Umbilical cord (tissue), 2 donors: Measurements from ENCODE around the gene SCUBE1. TPM values are rescaled to one million over a fixed set of nuclear protein-coding genes. Genes with fewer than 3 reads are reported as not detected.
"Not testable (repeated sequence)": the region's sequence is repeated elsewhere in the genome, so short reads cannot be mapped to it uniquely, and the experiment has no call there.

Source experiments
- DNase-seq: peaks from one replicate; pipeline ENCODE4 v3.0.0-alpha.2; 2015; ENCODE audit warnings: low spot score
- total RNA-seq: library from RNA; depleted of rRNA; stranded (reverse); fragments of >200 nt; gene quantifications from one replicate; pipeline ENCODE4 v1.2.3, GENCODE V29; 2014; ENCODE audit warnings: low replicate concordance; ENCODE audit not compliant: insufficient read depth

Gene SCUBE1
- total RNA-seq, 1 donor from 2014 or later = 3.6 TPM

- DNase-seq = not testable (repeated sequence)
Measured at GRCh38 chr22:43280523-43280886, 62.7 kb downstream of the SCUBE1 start.

GRCh38 chr22:43279867-43280522 is 63.2 kb downstream of the SCUBE1 start:
- no peak for DNase-seq

- no peak for DNase-seq
Measured at GRCh38 chr22:43277987-43278601, 65.1 kb downstream of the SCUBE1 start.

- no peak for DNase-seq
Measured at GRCh38 chr22:43277091-43277490, 66.1 kb downstream of the SCUBE1 start.

GRCh38 chr22:43276321-43276720 is 66.9 kb downstream of the SCUBE1 start:
- DNase-seq = no peak

GRCh38 chr22:43275545-43276317 is 67.4 kb downstream of the SCUBE1 start:
- no peak for DNase-seq

- no peak for DNase-seq
Measured at GRCh38 chr22:43274595-43275240, 68.5 kb downstream of the SCUBE1 start.

- DNase-seq = peak; percentile 61
Measured at GRCh38 chr22:43273902-43274484, 69.2 kb downstream of the SCUBE1 start.

- no peak for DNase-seq
Measured at GRCh38 chr22:43272869-43273318, 70.3 kb downstream of the SCUBE1 start.

- DNase-seq = peak; percentile 43
Measured at GRCh38 chr22:43272301-43272700, 70.9 kb downstream of the SCUBE1 start.

- DNase-seq = no peak
Measured at GRCh38 chr22:43270949-43271348, 72.2 kb downstream of the SCUBE1 start.

GRCh38 chr22:43270314-43270908 is 72.8 kb downstream of the SCUBE1 start:
- no peak for DNase-seq

- no peak for DNase-seq
Measured at GRCh38 chr22:43269646-43270045, 73.5 kb downstream of the SCUBE1 start.

GRCh38 chr22:43269246-43269645 is 73.9 kb downstream of the SCUBE1 start:
- DNase-seq = no peak

GRCh38 chr22:43267981-43268660 is 75.1 kb downstream of the SCUBE1 start:
- no peak for DNase-seq

GRCh38 chr22:43267332-43267980 is 75.7 kb downstream of the SCUBE1 start:
- no peak for DNase-seq

- no peak for DNase-seq
Measured at GRCh38 chr22:43266076-43266475, 77.1 kb downstream of the SCUBE1 start.

GRCh38 chr22:43263645-43264514 is 79.3 kb downstream of the SCUBE1 start:
- peak; percentile 78 for DNase-seq

- DNase-seq = no peak
Measured at GRCh38 chr22:43262990-43263644, 80.1 kb downstream of the SCUBE1 start.
